Nephron (organoid): ENCODE data around the gene SUB1.

Experiments used
- H3K27ac Mint-ChIP-seq, 3 experiments: 2 replicates each; pipeline ENCODE4 v1.8.0; 2020; ENCODE audit warnings: mixed read lengths in 3 of 3, mild to moderate bottlenecking in 2 of 3, moderate library complexity in 1 of 3
- H3K27me3 Mint-ChIP-seq: 2 replicates; pipeline ENCODE4 v1.8.0; 2021; ENCODE audit warnings: low read depth, mild to moderate bottlenecking, moderate library complexity, mixed read lengths
- H3K36me3 Mint-ChIP-seq: 2 replicates; pipeline ENCODE4 v1.8.0; 2020; ENCODE audit warnings: low read depth, mixed read lengths
- H3K4me1 Mint-ChIP-seq: 2 replicates; pipeline ENCODE4 v1.8.0; 2020; ENCODE audit warnings: mixed read lengths
- H3K4me3 Mint-ChIP-seq, 3 experiments: 2 replicates each; pipeline ENCODE4 v1.8.0; 2020; ENCODE audit warnings: mild to moderate bottlenecking in 3 of 3, mixed read lengths in 3 of 3, moderate library complexity in 2 of 3
- H3K9me3 Mint-ChIP-seq: 2 replicates; pipeline ENCODE4 v1.8.0; 2020; ENCODE audit warnings: mixed read lengths
- TF ChIP-seq, protein P1 (sequence below), 3 experiments: fragments of 200-600 bp; sonication (generic); IDR thresholded peaks; one replicate each; pipeline ENCODE4 v1.5.0; 2021; ENCODE audit warnings: antibody characterized with exemption in 3 of 3; ENCODE audit not compliant: unreplicated experiment in 3 of 3

Gene SUB1

DNA sequence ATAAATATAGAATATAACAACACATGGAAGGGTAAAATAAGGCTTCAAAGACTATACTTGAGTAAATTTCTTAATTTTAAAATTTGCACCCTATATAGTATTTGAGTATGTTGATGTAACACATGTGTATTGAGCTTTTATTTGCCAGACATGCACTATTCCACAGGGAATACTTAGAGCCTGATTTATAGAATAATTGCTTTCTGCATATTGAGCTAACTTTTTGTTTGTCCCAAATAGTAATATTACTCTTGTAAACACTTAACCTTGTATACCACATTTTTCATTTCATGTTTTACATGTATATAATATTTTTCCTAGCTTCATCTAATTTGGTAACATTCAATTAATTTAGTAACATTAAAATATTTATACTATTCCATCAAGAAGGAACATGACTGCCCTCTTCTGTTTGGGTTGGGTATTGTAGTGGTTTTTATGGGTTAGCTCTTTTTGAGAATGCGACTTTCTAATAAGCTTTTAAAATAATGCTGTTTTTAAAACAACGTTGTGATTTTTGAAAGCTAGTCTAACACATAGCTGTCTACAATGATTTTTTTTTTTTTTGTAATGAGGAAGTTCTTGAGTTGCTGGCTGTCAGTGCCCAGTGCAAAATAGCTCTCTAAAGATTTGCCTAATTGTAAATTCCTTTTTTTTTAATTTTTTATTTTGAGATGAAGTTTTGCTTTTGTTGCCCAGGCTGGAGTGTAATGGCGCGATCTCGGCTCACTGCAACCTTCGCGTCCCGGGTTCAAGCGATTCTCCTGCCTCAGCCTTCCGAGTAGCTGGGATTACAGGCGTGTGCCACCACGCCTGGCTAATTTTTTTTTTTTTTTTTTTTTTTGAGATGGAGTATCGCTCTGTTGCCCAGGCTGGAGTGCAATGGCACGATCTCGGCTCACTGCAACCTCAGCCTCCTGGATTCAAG, 4.8 kb downstream of the SUB1 start:
- Mint-ChIP-seq H3K9me3 (peaks cover 2% of the 10 kb centered on the region), H3K36me3 (peaks cover 48% of the 10 kb centered on the region), H3K4me3 (no peak overlapping the region), H3K27me3 (no peaks in the 10 kb centered on the region), H3K27ac (no peak overlapping the region), H3K4me1 (peaks cover 27% of the 10 kb centered on the region)
- TF ChIP-seq, protein P1, sequence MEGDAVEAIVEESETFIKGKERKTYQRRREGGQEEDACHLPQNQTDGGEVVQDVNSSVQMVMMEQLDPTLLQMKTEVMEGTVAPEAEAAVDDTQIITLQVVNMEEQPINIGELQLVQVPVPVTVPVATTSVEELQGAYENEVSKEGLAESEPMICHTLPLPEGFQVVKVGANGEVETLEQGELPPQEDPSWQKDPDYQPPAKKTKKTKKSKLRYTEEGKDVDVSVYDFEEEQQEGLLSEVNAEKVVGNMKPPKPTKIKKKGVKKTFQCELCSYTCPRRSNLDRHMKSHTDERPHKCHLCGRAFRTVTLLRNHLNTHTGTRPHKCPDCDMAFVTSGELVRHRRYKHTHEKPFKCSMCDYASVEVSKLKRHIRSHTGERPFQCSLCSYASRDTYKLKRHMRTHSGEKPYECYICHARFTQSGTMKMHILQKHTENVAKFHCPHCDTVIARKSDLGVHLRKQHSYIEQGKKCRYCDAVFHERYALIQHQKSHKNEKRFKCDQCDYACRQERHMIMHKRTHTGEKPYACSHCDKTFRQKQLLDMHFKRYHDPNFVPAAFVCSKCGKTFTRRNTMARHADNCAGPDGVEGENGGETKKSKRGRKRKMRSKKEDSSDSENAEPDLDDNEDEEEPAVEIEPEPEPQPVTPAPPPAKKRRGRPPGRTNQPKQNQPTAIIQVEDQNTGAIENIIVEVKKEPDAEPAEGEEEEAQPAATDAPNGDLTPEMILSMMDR (IDR thresholded peaks at IDR 0.05; ENCODE audit: unreplicated experiment in 3 of 3), result peak; percentile 67 to 89 (median 80)

GRCh38 chr5:32595118-32595517, 9.8 kb downstream of the SUB1 start:
- H3K36me3 Mint-ChIP-seq, result peaks cover 80% of the 10 kb centered on the region
- H3K27me3 Mint-ChIP-seq, result no peaks in the 10 kb centered on the region
- H3K9me3 Mint-ChIP-seq, result no peaks in the 10 kb centered on the region
- H3K27ac Mint-ChIP-seq, result no peak overlapping the region
- TF ChIP-seq, protein P1 (IDR thresholded peaks at IDR 0.05; ENCODE audit: unreplicated experiment in 3 of 3), result no peak
- no peak overlapping the region for H3K4me3 Mint-ChIP-seq
- H3K4me1 Mint-ChIP-seq, result peaks cover 5% of the 10 kb centered on the region

- H3K4me1 Mint-ChIP-seq, result peaks cover 5% of the 10 kb centered on the region
- no peaks in the 10 kb centered on the region for H3K27me3 Mint-ChIP-seq
- H3K36me3 Mint-ChIP-seq, result peaks cover 84% of the 10 kb centered on the region
- no peak overlapping the region for H3K4me3 Mint-ChIP-seq
- TF ChIP-seq, protein P1 (IDR thresholded peaks at IDR 0.05; ENCODE audit: unreplicated experiment in 3 of 3), result no peak
- H3K9me3 Mint-ChIP-seq, result no peaks in the 10 kb centered on the region
- H3K27ac Mint-ChIP-seq, result peak overlapping the region; percentile 2 to 17 (median 13)
Observed at GRCh38 chr5:32597041-32597629, 11.8 kb downstream of the SUB1 start.

- TF ChIP-seq, protein P1 (IDR thresholded peaks at IDR 0.05; ENCODE audit: unreplicated experiment in 3 of 3), result no peak
- no peaks in the 10 kb centered on the region for H3K9me3 Mint-ChIP-seq
Observed at GRCh38 chr5:32598260-32598937, 13.0 kb downstream of the SUB1 start.

GRCh38 chr5:32598997-32599549, 13.7 kb downstream of the SUB1 start:
- Mint-ChIP-seq H3K36me3 (peaks cover 85% of the 10 kb centered on the region), H3K4me1 (peaks cover 5% of the 10 kb centered on the region), H3K4me3 (no peak overlapping the region), H3K9me3 (no peaks in the 10 kb centered on the region), H3K27ac (no peak overlapping the region), H3K27me3 (no peaks in the 10 kb centered on the region)
- TF ChIP-seq, protein P1 (IDR thresholded peaks at IDR 0.05; ENCODE audit: unreplicated experiment in 3 of 3), result no peak

More at GRCh38 chr5:32598260-32598937, 13.0 kb downstream of the SUB1 start:
- Mint-ChIP-seq H3K4me3 (no peak overlapping the region), H3K4me1 (peaks cover 5% of the 10 kb centered on the region), H3K27me3 (no peaks in the 10 kb centered on the region), H3K27ac (no peak overlapping the region), H3K36me3 (peaks cover 83% of the 10 kb centered on the region)
